Skin of body (tissue), 2 donors: ENCODE measurements around the gene POLR2E. TPM values are rescaled to one million over a fixed set of nuclear protein-coding genes. Genes with fewer than 3 reads are reported as not detected.
"Not testable (repeated sequence)": the region's sequence is repeated elsewhere in the genome, so short reads cannot be mapped to it uniquely, and the experiment has no call there.

ENCODE experiments used
- DNase-seq: peaks from one replicate; lab custom pipeline; 2025; lab: John Stamatoyannopoulos, UW
- total RNA-seq: library from RNA; depleted of rRNA; stranded (reverse); fragments of >200 nt; gene quantifications from one replicate; pipeline ENCODE4 v1.2.3, GENCODE V29; 2014

The POLR2E gene
- total RNA-seq, 1 donor from 2014 or later: 47.1 TPM

GRCh38 chr19:1126984-1127760 is 32.0 kb upstream of the POLR2E start:
- no peak for DNase-seq

- DNase-seq: no peak
Observed at GRCh38 chr19:1125601-1126467, 30.7 kb upstream of the POLR2E start.

GRCh38 chr19:1123885-1124677 is 28.9 kb upstream of the POLR2E start:
- no peak for DNase-seq

GRCh38 chr19:1123381-1123780 is 28.2 kb upstream of the POLR2E start:
- DNase-seq: no peak

GRCh38 chr19:1122972-1123363 is 27.8 kb upstream of the POLR2E start:
- DNase-seq: no peak

- no peak for DNase-seq
Observed at GRCh38 chr19:1122021-1122971, 27.1 kb upstream of the POLR2E start.

GRCh38 chr19:1121395-1121794 is 26.2 kb upstream of the POLR2E start:
- no peak for DNase-seq

- DNase-seq: no peak
Observed at GRCh38 chr19:1119475-1120217, 24.5 kb upstream of the POLR2E start.

GRCh38 chr19:1118999-1119398 is 23.8 kb upstream of the POLR2E start:
- no peak for DNase-seq

GRCh38 chr19:1117654-1118053 is 22.5 kb upstream of the POLR2E start:
- no peak for DNase-seq

GRCh38 chr19:1116726-1117581 is 21.8 kb upstream of the POLR2E start:
- no peak for DNase-seq

GRCh38 chr19:1115646-1116420 is 20.7 kb upstream of the POLR2E start:
- no peak for DNase-seq

GRCh38 chr19:1114728-1115127 is 19.6 kb upstream of the POLR2E start:
- DNase-seq: not testable (repeated sequence)

GRCh38 chr19:1113986-1114483 is 18.9 kb upstream of the POLR2E start:
- DNase-seq: no peak

- peak; percentile 80 for DNase-seq
Observed at GRCh38 chr19:1113030-1113985, 18.1 kb upstream of the POLR2E start.

GRCh38 chr19:1112268-1113029 is 17.3 kb upstream of the POLR2E start:
- DNase-seq: no peak
